HEK293 (cell line): ENCODE measurements around the gene RETN.
A peak's percentile ranks its signal among the peaks of the same experiment; 100 is the strongest.

Experiments used
- GFI1B ChIP-seq: fragments of 450-650 bp; formaldehyde crosslinking; IDR thresholded peaks from 2 replicates; pipeline ENCODE4 v1.5.1; 2016; ENCODE audit warnings: missing biosample characterization, missing genetic modification characterization
- KLF16 ChIP-seq: fragments of 450-650 bp; formaldehyde crosslinking; IDR thresholded peaks from 2 replicates; pipeline ENCODE4 v1.5.1; 2017; ENCODE audit warnings: missing biosample characterization, missing genetic modification characterization
- SP2 ChIP-seq: fragments of 450-650 bp; formaldehyde crosslinking; IDR thresholded peaks from 2 replicates; pipeline ENCODE4 v1.5.1; 2016; ENCODE audit warnings: missing biosample characterization, missing genetic modification characterization
- TCF7L2 ChIP-seq: IDR thresholded peaks from 2 replicates; pipeline ENCODE4 v1.6.1; 2011; ENCODE audit warnings: low read depth, mild to moderate bottlenecking, inconsistent platforms, low read length, moderate library complexity, borderline replicate concordance
- WT1 ChIP-seq: fragments of 450-650 bp; formaldehyde crosslinking; IDR thresholded peaks from 2 replicates; pipeline ENCODE4 v1.5.1; 2016; ENCODE audit warnings: missing biosample characterization, missing genetic modification characterization
- YY2 ChIP-seq: fragments of 450-650 bp; formaldehyde crosslinking; IDR thresholded peaks from 2 replicates; pipeline ENCODE4 v1.5.1; 2016; ENCODE audit warnings: missing biosample characterization, missing genetic modification characterization
- ZBTB1 ChIP-seq: fragments of 450-650 bp; formaldehyde crosslinking; IDR thresholded peaks from 2 replicates; pipeline ENCODE4 v1.5.1; 2016; ENCODE audit warnings: missing biosample characterization, missing genetic modification characterization
- ZBTB21 ChIP-seq: fragments of 450-650 bp; formaldehyde crosslinking; IDR thresholded peaks from 2 replicates; pipeline ENCODE4 v1.5.1; 2017; ENCODE audit warnings: missing biosample characterization, missing genetic modification characterization
- ZEB2 ChIP-seq: fragments of 450-650 bp; formaldehyde crosslinking; IDR thresholded peaks from 2 replicates; pipeline ENCODE4 v1.5.1; 2016; ENCODE audit warnings: missing biosample characterization, missing genetic modification characterization
- ZIC2 ChIP-seq: fragments of 450-650 bp; formaldehyde crosslinking; IDR thresholded peaks from 2 replicates; pipeline ENCODE4 v1.5.1; 2016; ENCODE audit warnings: missing biosample characterization, missing genetic modification characterization
- ZNF10 ChIP-seq: fragments of 450-650 bp; formaldehyde crosslinking; IDR thresholded peaks from 2 replicates; pipeline ENCODE4 v1.5.1; 2017; ENCODE audit warnings: missing biosample characterization, missing genetic modification characterization
- ZNF140 ChIP-seq: fragments of 450-650 bp; formaldehyde crosslinking; IDR thresholded peaks from 2 replicates; pipeline ENCODE4 v1.5.1; 2016; ENCODE audit warnings: missing biosample characterization, missing genetic modification characterization
- ZNF146 ChIP-seq: fragments of 450-650 bp; formaldehyde crosslinking; IDR thresholded peaks from 2 replicates; pipeline ENCODE4 v1.5.1; 2016; ENCODE audit warnings: missing biosample characterization, missing genetic modification characterization
- ZNF16 ChIP-seq: fragments of 450-650 bp; formaldehyde crosslinking; IDR thresholded peaks from 2 replicates; pipeline ENCODE4 v1.5.1; 2016; ENCODE audit warnings: low read depth, missing biosample characterization, missing genetic modification characterization
- ZNF169 ChIP-seq: fragments of 450-650 bp; formaldehyde crosslinking; IDR thresholded peaks from 2 replicates; pipeline ENCODE4 v1.5.1; 2016; ENCODE audit warnings: missing biosample characterization, missing genetic modification characterization
- ZNF2 ChIP-seq: fragments of 450-650 bp; formaldehyde crosslinking; IDR thresholded peaks from 2 replicates; pipeline ENCODE4 v1.5.1; 2016; ENCODE audit warnings: missing biosample characterization, missing genetic modification characterization
- ZNF266 ChIP-seq: fragments of 450-650 bp; formaldehyde crosslinking; IDR thresholded peaks from 2 replicates; pipeline ENCODE4 v1.5.1; 2016; ENCODE audit warnings: missing biosample characterization, missing genetic modification characterization, low read depth
- ZNF311 ChIP-seq: fragments of 450-650 bp; formaldehyde crosslinking; IDR thresholded peaks from 2 replicates; pipeline ENCODE4 v1.5.1; 2017; ENCODE audit warnings: missing biosample characterization, missing genetic modification characterization, borderline replicate concordance
- ZNF354C ChIP-seq: fragments of 450-650 bp; formaldehyde crosslinking; IDR thresholded peaks from 2 replicates; pipeline ENCODE4 v1.5.1; 2016; ENCODE audit warnings: missing biosample characterization, missing genetic modification characterization, low read depth, borderline replicate concordance
- ZNF366 ChIP-seq: fragments of 450-650 bp; formaldehyde crosslinking; conservative IDR thresholded peaks from 2 replicates; pipeline ENCODE4 v1.5.1; 2016; ENCODE audit warnings: missing biosample characterization, missing genetic modification characterization
- ZNF510 ChIP-seq: fragments of 450-650 bp; formaldehyde crosslinking; IDR thresholded peaks from 2 replicates; pipeline ENCODE4 v1.5.1; 2018; ENCODE audit warnings: mild to moderate bottlenecking, missing genetic modification characterization, missing biosample characterization; ENCODE audit not compliant: insufficient replicate concordance
- ZNF544 ChIP-seq: fragments of 450-650 bp; formaldehyde crosslinking; IDR thresholded peaks from 2 replicates; pipeline ENCODE4 v1.5.0; 2017; ENCODE audit warnings: missing biosample characterization, missing genetic modification characterization
- ZNF585B ChIP-seq: fragments of 450-650 bp; formaldehyde crosslinking; IDR thresholded peaks from 2 replicates; pipeline ENCODE4 v1.5.1; 2016; ENCODE audit warnings: missing biosample characterization, missing genetic modification characterization
- ZNF629 ChIP-seq: fragments of 450-650 bp; formaldehyde crosslinking; IDR thresholded peaks from 2 replicates; pipeline ENCODE4 v1.5.1; 2017; ENCODE audit warnings: missing biosample characterization, missing genetic modification characterization
- ZNF660 ChIP-seq: fragments of 450-650 bp; IDR thresholded peaks from 2 replicates; pipeline ENCODE4 v1.5.1; 2018; ENCODE audit warnings: missing biosample characterization, mild to moderate bottlenecking, missing genetic modification characterization
- ZNF670 ChIP-seq: fragments of 450-650 bp; formaldehyde crosslinking; IDR thresholded peaks from 2 replicates; pipeline ENCODE4 v1.5.1; 2016; ENCODE audit warnings: missing biosample characterization, missing genetic modification characterization, low read depth
- ZNF777 ChIP-seq: fragments of 450-650 bp; formaldehyde crosslinking; IDR thresholded peaks from 2 replicates; pipeline ENCODE4 v1.5.1; 2017; ENCODE audit warnings: missing biosample characterization, missing genetic modification characterization, borderline replicate concordance
- TF ChIP-seq, protein P1 (sequence below): fragments of 450-650 bp; formaldehyde crosslinking; IDR thresholded peaks from 2 replicates; pipeline ENCODE4 v1.5.1; 2016; ENCODE audit warnings: missing biosample characterization, missing genetic modification characterization
- TF ChIP-seq, protein P2 (sequence below): fragments of 450-650 bp; formaldehyde crosslinking; IDR thresholded peaks from 2 replicates; pipeline ENCODE4 v1.5.1; 2016; ENCODE audit warnings: missing biosample characterization, missing genetic modification characterization
- TF ChIP-seq, protein P3 (sequence below): fragments of 450-650 bp; formaldehyde crosslinking; IDR thresholded peaks from 2 replicates; pipeline ENCODE4 v1.5.1; 2016; ENCODE audit warnings: missing biosample characterization, missing genetic modification characterization, borderline replicate concordance
- TF ChIP-seq, protein P4 (sequence below): fragments of 450-650 bp; formaldehyde crosslinking; IDR thresholded peaks from 2 replicates; pipeline ENCODE4 v1.5.1; 2016; ENCODE audit warnings: missing biosample characterization, missing genetic modification characterization
- TF ChIP-seq, protein P5 (sequence below): sonication (generic); formaldehyde crosslinking; IDR thresholded peaks from 2 replicates; pipeline ENCODE4 v1.8.1; 2022; ENCODE audit warnings: mild to moderate bottlenecking, moderate library complexity, missing genetic modification reagents

The RETN gene

DNA sequence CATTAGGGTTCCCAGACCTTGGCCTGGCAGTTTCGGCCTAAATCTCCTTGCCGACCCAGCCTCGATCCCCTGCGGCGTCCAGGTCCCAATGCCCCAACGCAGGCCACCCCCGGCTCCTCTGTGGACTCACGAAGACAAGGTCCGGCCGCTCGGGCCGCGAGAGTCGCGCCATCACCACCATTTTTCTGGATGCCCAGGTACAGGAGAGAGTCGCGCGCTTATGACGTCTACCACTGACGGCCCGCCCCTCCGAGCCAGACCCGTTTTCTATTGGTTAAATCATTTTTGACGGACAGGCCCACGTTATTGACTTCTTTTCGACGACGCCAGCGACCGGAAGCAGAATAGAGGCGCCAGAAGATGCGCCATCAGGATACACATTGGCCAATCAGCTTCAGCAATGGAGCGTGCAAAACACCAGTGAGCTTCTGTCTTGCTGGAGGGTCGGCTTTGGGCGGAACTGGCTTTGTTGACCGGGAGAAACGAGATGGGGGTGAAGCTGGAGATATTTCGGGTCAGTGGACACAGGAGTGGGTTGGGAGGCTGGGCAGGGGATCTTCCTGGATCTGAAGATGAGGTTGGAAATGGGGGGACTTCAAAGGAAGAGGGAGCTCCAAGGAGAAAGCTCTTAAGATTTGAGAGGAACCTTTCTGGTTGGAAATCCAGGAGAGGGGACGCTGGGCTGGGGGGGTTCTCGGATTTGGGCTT is 39.3 kb upstream of the RETN start, which contains the start of the genes PET100 and XAB2 (continued):
- TF ChIP-seq ZBTB1 (tag by site-specific recombination) (no peak), ZIC2 (tag by site-specific recombination) (no peak), ZNF266 (tag by site-specific recombination) (no peak), TCF7L2 (no peak), ZNF777 (tag by site-specific recombination) (no peak), WT1 (tag by site-specific recombination) (no peak), ZNF169 (no peak), ZNF10 (tag by site-specific recombination) (0 out of 2 replicates have a peak, but pooled peaks have one; percentile 8), YY2 (tag by site-specific recombination) (peak; percentile 95), ZNF366 (tag by site-specific recombination) (no peak), ZNF629 (tag by site-specific recombination) (peak; percentile 89), ZNF670 (tag by site-specific recombination) (no peak), ZNF585B (no peak), ZNF146 (peak; percentile 10; the same call in 1 of the 2 replicates), KLF16 (0 out of 2 replicates have a peak, but pooled peaks have one; percentile 48), ZNF354C (tag by site-specific recombination) (no peak), ZNF16 (tag by site-specific recombination) (no peak), ZNF140 (no peak), SP2 (tag by site-specific recombination) (peak; percentile 97), ZNF544 (tag by site-specific recombination) (no peak), ZNF311 (no peak), ZBTB21 (tag by site-specific recombination) (peak; percentile 68), ZEB2 (peak; percentile 86), ZNF660 (tag by site-specific recombination) (peak; percentile 45; the same call in 1 of the 2 replicates), GFI1B (tag by site-specific recombination) (no peak), ZNF510 (tag by site-specific recombination) (no peak), ZNF2 (peak; percentile 72)
- TF ChIP-seq, protein P1, sequence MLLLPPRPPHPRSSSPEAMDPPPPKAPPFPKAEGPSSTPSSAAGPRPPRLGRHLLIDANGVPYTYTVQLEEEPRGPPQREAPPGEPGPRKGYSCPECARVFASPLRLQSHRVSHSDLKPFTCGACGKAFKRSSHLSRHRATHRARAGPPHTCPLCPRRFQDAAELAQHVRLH (tag by site-specific recombination): peak; percentile 95
- TF ChIP-seq, protein P2, sequence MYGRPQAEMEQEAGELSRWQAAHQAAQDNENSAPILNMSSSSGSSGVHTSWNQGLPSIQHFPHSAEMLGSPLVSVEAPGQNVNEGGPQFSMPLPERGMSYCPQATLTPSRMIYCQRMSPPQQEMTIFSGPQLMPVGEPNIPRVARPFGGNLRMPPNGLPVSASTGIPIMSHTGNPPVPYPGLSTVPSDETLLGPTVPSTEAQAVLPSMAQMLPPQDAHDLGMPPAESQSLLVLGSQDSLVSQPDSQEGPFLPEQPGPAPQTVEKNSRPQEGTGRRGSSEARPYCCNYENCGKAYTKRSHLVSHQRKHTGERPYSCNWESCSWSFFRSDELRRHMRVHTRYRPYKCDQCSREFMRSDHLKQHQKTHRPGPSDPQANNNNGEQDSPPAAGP (tag by site-specific recombination): peak; percentile 11; the same call in 1 of the 2 replicates
- TF ChIP-seq, protein P3, sequence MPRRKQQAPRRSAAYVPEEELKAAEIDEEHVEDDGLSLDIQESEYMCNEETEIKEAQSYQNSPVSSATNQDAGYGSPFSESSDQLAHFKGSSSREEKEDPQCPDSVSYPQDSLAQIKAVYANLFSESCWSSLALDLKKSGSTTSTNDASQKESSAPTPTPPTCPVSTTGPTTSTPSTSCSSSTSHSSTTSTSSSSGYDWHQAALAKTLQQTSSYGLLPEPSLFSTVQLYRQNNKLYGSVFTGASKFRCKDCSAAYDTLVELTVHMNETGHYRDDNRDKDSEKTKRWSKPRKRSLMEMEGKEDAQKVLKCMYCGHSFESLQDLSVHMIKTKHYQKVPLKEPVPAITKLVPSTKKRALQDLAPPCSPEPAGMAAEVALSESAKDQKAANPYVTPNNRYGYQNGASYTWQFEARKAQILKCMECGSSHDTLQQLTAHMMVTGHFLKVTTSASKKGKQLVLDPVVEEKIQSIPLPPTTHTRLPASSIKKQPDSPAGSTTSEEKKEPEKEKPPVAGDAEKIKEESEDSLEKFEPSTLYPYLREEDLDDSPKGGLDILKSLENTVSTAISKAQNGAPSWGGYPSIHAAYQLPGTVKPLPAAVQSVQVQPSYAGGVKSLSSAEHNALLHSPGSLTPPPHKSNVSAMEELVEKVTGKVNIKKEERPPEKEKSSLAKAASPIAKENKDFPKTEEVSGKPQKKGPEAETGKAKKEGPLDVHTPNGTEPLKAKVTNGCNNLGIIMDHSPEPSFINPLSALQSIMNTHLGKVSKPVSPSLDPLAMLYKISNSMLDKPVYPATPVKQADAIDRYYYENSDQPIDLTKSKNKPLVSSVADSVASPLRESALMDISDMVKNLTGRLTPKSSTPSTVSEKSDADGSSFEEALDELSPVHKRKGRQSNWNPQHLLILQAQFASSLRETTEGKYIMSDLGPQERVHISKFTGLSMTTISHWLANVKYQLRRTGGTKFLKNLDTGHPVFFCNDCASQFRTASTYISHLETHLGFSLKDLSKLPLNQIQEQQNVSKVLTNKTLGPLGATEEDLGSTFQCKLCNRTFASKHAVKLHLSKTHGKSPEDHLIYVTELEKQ (tag by site-specific recombination): peak; percentile 19; the same call in 1 of the 2 replicates
- TF ChIP-seq, protein P4, sequence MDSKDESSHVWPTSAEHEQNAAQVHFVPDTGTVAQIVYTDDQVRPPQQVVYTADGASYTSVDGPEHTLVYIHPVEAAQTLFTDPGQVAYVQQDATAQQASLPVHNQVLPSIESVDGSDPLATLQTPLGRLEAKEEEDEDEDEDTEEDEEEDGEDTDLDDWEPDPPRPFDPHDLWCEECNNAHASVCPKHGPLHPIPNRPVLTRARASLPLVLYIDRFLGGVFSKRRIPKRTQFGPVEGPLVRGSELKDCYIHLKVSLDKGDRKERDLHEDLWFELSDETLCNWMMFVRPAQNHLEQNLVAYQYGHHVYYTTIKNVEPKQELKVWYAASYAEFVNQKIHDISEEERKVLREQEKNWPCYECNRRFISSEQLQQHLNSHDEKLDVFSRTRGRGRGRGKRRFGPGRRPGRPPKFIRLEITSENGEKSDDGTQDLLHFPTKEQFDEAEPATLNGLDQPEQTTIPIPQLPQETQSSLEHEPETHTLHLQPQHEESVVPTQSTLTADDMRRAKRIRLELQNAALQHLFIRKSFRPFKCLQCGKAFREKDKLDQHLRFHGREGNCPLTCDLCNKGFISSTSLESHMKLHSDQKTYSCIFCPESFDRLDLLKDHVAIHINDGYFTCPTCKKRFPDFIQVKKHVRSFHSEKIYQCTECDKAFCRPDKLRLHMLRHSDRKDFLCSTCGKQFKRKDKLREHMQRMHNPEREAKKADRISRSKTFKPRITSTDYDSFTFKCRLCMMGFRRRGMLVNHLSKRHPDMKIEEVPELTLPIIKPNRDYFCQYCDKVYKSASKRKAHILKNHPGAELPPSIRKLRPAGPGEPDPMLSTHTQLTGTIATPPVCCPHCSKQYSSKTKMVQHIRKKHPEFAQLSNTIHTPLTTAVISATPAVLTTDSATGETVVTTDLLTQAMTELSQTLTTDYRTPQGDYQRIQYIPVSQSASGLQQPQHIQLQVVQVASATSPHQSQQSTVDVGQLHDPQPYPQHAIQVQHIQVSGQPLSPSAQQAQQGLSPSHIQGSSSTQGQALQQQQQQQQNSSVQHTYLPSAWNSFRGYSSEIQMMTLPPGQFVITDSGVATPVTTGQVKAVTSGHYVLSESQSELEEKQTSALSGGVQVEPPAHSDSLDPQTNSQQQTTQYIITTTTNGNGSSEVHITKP (tag by site-specific recombination): peak; percentile 60
- TF ChIP-seq, protein P5, sequence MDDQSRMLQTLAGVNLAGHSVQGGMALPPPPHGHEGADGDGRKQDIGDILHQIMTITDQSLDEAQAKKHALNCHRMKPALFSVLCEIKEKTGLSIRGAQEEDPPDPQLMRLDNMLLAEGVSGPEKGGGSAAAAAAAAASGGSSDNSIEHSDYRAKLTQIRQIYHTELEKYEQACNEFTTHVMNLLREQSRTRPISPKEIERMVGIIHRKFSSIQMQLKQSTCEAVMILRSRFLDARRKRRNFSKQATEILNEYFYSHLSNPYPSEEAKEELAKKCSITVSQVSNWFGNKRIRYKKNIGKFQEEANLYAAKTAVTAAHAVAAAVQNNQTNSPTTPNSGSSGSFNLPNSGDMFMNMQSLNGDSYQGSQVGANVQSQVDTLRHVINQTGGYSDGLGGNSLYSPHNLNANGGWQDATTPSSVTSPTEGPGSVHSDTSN (CRISPR knock-in tag): peak; percentile 98
